SU-DHL-6 (cell line): ENCODE data around the gene MFSD8.
"Not testable (repeated sequence)": the region's sequence is repeated elsewhere in the genome, so short reads cannot be mapped to it uniquely, and the experiment has no call there.

Experiments
- EZH2phosphoT487 ChIP-seq: fragments of 200-600 bp; sonication (generic), shearing (Covaris generic); conservative IDR thresholded peaks from 2 replicates; pipeline ENCODE4 v1.6.1; 2018; ENCODE audit warnings: mild to moderate bottlenecking, antibody characterized with exemption, low read length, moderate library complexity, mixed read lengths
- TF ChIP-seq, protein P1 (sequence below): fragments of 200-600 bp; sonication (generic); IDR thresholded peaks from one replicate; pipeline ENCODE4 v1.5.1; 2017; ENCODE audit warnings: antibody characterized with exemption, mild to moderate bottlenecking, low read length, moderate library complexity; ENCODE audit not compliant: insufficient read depth, poor library complexity, severe bottlenecking

DNA sequence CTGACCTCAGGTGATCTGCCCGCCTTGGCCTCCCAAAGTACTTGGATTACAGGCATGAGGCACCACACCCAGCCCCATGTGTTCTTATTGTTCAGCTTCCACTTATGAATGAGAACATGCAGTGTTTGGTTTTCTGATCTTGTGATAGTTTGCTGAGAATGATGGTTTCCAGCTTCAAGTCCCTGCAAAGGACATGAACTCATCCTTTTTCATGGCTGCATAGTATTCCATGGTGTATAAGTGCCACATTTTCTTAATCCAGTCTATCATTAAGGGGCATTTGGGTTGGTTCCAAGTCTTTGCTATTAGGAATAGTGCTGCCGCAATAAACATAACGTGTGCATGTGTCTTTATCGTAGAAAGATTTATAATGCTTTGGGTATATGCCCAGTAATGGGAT is 65.3 kb downstream of the MFSD8 start:
- TF ChIP-seq, protein P1, sequence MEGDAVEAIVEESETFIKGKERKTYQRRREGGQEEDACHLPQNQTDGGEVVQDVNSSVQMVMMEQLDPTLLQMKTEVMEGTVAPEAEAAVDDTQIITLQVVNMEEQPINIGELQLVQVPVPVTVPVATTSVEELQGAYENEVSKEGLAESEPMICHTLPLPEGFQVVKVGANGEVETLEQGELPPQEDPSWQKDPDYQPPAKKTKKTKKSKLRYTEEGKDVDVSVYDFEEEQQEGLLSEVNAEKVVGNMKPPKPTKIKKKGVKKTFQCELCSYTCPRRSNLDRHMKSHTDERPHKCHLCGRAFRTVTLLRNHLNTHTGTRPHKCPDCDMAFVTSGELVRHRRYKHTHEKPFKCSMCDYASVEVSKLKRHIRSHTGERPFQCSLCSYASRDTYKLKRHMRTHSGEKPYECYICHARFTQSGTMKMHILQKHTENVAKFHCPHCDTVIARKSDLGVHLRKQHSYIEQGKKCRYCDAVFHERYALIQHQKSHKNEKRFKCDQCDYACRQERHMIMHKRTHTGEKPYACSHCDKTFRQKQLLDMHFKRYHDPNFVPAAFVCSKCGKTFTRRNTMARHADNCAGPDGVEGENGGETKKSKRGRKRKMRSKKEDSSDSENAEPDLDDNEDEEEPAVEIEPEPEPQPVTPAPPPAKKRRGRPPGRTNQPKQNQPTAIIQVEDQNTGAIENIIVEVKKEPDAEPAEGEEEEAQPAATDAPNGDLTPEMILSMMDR = not testable (repeated sequence)
- not testable (repeated sequence) for TF ChIP-seq EZH2phosphoT487
